BLaER1 treated with 17β-estradiol and CSF1 and Interleukin-3, amounts not matched to agents 10 nM and 100 nM (cell line): ENCODE data around the gene DHX40.

Experiments
- H3K27ac ChIP-seq, 11 experiments: shearing (Covaris generic); formaldehyde crosslinking; 2 replicates each; pipeline ENCODE4 v1.8.1; 2022
- H3K27me3 ChIP-seq, 11 experiments: shearing (Covaris generic); formaldehyde crosslinking; 2 replicates each; pipeline ENCODE4 v1.8.1; 2022
- H3K36me3 ChIP-seq, 11 experiments: shearing (Covaris generic); formaldehyde crosslinking; 2 replicates each; pipeline ENCODE4 v1.8.1; 2022
- H3K4me1 ChIP-seq, 10 experiments: shearing (Covaris generic); formaldehyde crosslinking; 2 replicates each; pipeline ENCODE4 v1.8.1; 2022
- H3K4me2 ChIP-seq, 11 experiments: shearing (Covaris generic); formaldehyde crosslinking; 2 replicates each; pipeline ENCODE4 v1.8.1; 2022
- H3K4me3 ChIP-seq, 10 experiments: shearing (Covaris generic); formaldehyde crosslinking; 2 replicates each; pipeline ENCODE4 v1.8.1; 2022
- H3K9ac ChIP-seq, 11 experiments: shearing (Covaris generic); formaldehyde crosslinking; 2 replicates each; pipeline ENCODE4 v1.8.1; 2022
- H3K9me3 ChIP-seq, 11 experiments: shearing (Covaris generic); formaldehyde crosslinking; replicated peaks in 1 of 11; 2 replicates each; pipeline ENCODE4 v1.8.1; 2022
- H4K20me1 ChIP-seq, 11 experiments: shearing (Covaris generic); formaldehyde crosslinking; 2 replicates each; pipeline ENCODE4 v1.8.1; 2022
- Cebpa-rat ChIP-seq, 11 experiments: shearing (Covaris generic); IDR thresholded peaks; 2 replicates each; pipeline ENCODE4 v1.8.1; 2022

Gene DHX40

DNA sequence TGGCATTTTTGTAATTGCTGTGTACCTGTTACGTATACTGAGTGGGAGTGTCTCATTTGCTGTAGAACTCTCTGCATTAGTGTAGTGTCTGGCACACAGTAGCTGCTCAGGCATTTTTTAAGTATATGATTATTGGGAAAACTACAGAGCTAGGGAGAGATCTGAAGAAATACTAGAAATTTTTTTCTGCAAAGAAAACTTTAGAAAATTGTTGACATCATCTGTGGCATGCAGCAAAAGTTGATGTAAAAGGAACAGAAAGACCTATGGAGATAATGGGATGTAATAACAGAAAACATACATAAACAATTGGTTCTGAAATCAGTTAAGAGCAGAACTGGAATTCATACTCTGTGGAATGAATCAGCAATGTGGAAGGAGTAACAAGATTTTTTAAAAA lies 65.9 kb downstream of the DHX40 start:
- H3K36me3 ChIP-seq = peaks cover 29 to 62% (median 43%) of the 10 kb centered on the region in 11 experiments
- peaks cover 56 to 100% (median 66%) of the 10 kb centered on the region in 10 experiments for H3K4me1 ChIP-seq
- H3K4me2 ChIP-seq = peak overlapping the region in 8 of 11 experiments; percentile 10 to 100 (median 52); a peak in 12 of 22 replicates
- H3K9ac ChIP-seq = peak overlapping the region in 3 of 11 experiments; percentile 14 to 56 (median 49); a peak in 4 of 22 replicates
- H3K27me3 ChIP-seq = no peaks in the 10 kb centered on the region
- TF ChIP-seq Cebpa-rat (IDR thresholded peaks at IDR 0.05) = no peak
- 0 out of 20 replicates have a peak overlapping the region, but pooled peaks of 1 of the 10 experiments have one; percentile 14 for H3K4me3 ChIP-seq
- peaks cover 0 to 30% (median 17%) of the 10 kb centered on the region in 11 experiments; a peak in 15 of 22 replicates for H3K9me3 ChIP-seq
- H3K27ac ChIP-seq = peak overlapping the region in 4 of 11 experiments; percentile 37 to 84 (median 64); a peak in 7 of 22 replicates
- H4K20me1 ChIP-seq = peaks cover 74 to 100% (median 94%) of the 10 kb centered on the region in 11 experiments

DNA sequence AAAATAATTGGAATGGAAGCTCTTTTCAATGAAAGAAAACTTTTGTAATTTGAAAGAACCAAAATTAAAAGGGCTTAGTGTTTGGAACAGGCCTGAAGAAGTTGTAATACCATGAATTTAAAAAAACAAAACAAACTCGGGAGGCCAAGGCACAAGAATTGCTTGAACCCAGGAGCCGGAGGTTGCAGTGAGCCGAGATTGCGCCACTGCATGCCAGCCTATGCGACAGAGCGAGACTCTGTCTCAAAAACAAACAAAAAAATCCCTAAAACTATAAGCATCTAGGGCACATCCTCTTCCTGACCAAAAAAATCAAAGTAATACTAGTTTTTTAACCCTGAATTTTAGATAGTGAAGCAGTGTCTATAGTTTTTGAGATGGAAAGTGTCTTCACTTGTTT lies 67.0 kb downstream of the DHX40 start:
- peaks cover 65 to 99% (median 90%) of the 10 kb centered on the region in 11 experiments for H4K20me1 ChIP-seq
- peak overlapping the region; percentile 31 to 100 (median 57); a peak in 19 of 22 replicates for H3K4me2 ChIP-seq
- H3K4me3 ChIP-seq = no peak overlapping the region
- peak overlapping the region in 3 of 11 experiments; percentile 26 to 83 (median 74); a peak in 5 of 22 replicates for H3K9ac ChIP-seq
- H3K27me3 ChIP-seq = no peaks in the 10 kb centered on the region
- peaks cover 0 to 30% (median 17%) of the 10 kb centered on the region in 11 experiments; a peak in 15 of 22 replicates for H3K9me3 ChIP-seq
- H3K36me3 ChIP-seq = peaks cover 32 to 58% (median 47%) of the 10 kb centered on the region in 11 experiments
- H3K27ac ChIP-seq = peak overlapping the region in 6 of 11 experiments; percentile 13 to 86 (median 74); a peak in 11 of 22 replicates
- H3K4me1 ChIP-seq = peaks cover 44 to 99% (median 56%) of the 10 kb centered on the region in 10 experiments
- TF ChIP-seq Cebpa-rat (IDR thresholded peaks at IDR 0.05) = peak in 3 of 11 experiments; percentile 37 to 51 (median 37); a peak in 3 of 22 replicates

DNA sequence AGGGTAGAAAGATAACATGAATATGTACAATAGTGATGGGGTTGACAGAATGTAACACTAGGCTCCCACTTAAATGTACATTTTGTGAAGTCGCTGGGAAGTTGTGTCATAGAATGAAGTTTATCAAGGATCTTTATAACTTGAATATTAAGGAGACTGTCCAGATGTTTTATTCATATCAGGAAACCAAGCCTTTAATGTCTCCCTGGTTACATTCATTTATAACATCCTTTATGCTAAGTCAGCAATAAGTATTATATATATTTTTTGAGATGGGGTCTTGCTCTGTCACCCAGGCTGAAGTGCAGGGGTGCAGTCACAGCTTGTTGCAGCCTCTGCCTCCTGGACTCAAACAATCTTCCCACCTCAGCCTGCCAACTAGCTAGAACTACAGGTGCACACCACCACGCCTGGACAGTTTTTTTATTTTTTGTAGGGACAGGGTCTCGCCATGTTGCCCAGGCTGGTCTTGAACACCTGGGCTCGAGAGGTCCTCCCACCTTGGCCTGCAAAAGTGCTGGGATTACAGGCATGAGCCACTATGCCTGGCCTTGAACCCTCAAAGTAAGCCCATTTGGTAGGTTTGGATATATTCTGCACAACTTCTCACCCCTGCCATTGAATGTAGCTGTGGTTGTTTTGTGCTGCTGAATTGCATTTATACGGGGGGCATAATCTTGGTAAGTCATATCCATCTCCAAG lies 68.4 kb downstream of the DHX40 start:
- Histone ChIP-seq H3K4me3 (peak overlapping the region in 3 of 10 experiments; percentile 24 to 45 (median 43); a peak in 6 of 20 replicates), H3K36me3 (peaks cover 25 to 50% (median 40%) of the 10 kb centered on the region in 11 experiments), H3K4me1 (peaks cover 50 to 99% (median 57%) of the 10 kb centered on the region in 10 experiments), H3K27ac (peak overlapping the region in 4 of 11 experiments; percentile 72 to 86 (median 80); a peak in 8 of 22 replicates), H3K4me2 (peak overlapping the region; percentile 42 to 100 (median 65)), H3K27me3 (no peaks in the 10 kb centered on the region), H3K9me3 (peaks cover 0 to 23% (median 13%) of the 10 kb centered on the region in 11 experiments; a peak in 15 of 22 replicates), H4K20me1 (peaks cover 61 to 99% (median 90%) of the 10 kb centered on the region in 11 experiments), H3K9ac (peak overlapping the region in 4 of 11 experiments; percentile 53 to 83 (median 69); a peak in 8 of 22 replicates)
- TF ChIP-seq Cebpa-rat (IDR thresholded peaks at IDR 0.05) = no peak

DNA sequence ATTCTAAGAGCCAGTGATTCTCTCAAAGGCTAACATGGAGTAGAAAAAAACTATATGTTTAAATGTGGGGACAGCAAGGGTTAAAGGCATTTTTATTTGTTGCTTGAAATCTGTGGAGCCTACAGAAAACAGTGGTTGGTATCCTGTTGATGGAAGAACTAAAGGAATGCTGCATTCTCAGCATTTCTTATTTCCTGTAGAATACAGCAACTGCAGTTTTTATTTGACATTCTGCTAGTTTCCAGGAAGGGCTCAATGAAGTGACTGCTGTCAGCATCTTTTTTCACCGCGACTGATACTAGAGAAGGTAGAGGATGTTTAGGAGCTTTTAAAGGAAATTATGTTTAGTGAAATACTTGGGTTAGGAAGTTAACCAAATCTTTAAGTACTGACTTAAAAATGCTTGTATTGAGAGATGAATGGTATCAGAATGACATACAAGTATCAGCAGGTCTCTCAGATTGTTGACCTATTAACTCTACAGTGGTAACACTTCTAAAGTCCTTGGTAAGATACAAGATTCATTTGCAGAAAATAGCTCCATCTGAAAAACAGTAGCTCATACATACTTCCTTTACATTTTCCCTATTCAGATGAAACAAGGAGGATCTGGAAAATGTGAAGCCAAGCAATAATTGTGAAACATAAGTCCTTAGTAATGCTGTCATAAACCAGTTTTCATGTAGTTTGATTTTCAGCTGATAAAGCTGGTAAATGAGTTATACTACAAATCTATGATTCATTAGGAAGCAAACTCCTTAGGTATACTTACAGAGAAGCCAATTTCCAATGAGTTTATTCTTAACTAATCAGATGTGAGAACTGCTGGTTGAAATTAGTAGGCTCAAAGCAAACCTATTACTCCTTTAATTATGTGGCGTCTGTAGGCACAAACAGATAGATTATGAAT lies 69.5 kb downstream of the DHX40 start:
- peak overlapping the region in 3 of 10 experiments; percentile 24 to 45 (median 43); a peak in 5 of 20 replicates for H3K4me3 ChIP-seq
- no peaks in the 10 kb centered on the region for H3K27me3 ChIP-seq
- no peak for TF ChIP-seq Cebpa-rat (IDR thresholded peaks at IDR 0.05)
- peaks cover 60 to 99% (median 65%) of the 10 kb centered on the region in 10 experiments for H3K4me1 ChIP-seq
- peak overlapping the region in 4 of 11 experiments; percentile 53 to 83 (median 69); a peak in 8 of 22 replicates for H3K9ac ChIP-seq
- peak overlapping the region; percentile 42 to 100 (median 65); a peak in 19 of 22 replicates for H3K4me2 ChIP-seq
- peaks cover 61 to 100% (median 96%) of the 10 kb centered on the region in 11 experiments for H4K20me1 ChIP-seq
- H3K27ac ChIP-seq = peak overlapping the region in 5 of 11 experiments; percentile 35 to 86 (median 77); a peak in 8 of 22 replicates
- H3K36me3 ChIP-seq = peaks cover 14 to 39% (median 29%) of the 10 kb centered on the region in 11 experiments
- H3K9me3 ChIP-seq = peaks cover 0 to 12% (median 6%) of the 10 kb centered on the region in 11 experiments; a peak in 15 of 22 replicates

DNA sequence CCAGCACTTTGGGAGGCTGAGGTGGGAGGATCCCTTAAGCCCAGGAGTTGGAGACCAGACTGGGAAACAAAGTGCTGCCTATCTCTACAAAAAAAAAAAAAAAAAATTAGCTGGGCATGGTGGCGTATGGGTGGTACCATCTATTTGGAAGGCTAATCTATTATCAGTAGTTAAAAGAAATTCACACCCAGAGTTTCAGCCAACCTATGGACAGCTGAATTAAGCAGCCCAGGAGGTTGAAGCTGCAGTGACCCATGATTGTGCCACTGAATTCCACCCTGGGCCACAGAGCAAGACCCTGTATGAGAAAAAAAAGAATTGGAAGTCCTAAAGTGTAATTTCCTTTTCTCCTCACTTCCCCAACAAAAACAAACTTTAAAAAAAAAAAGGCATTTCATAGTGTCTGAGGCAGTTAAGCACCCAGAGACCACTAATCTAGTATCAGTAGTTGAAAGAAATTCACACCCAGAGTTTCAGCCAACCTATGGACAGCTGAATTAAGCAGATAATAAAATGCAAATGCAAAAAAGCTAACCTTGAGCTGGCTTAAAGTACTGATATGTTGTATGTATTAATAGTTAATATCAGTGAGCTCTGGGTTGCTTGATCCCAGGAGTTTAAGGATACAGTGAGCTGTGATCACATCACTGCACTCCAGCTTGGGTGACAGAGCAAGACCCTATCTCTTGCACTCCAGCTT lies 72.4 kb downstream of the DHX40 start:
- peaks cover 53 to 100% (median 96%) of the 10 kb centered on the region in 11 experiments for H4K20me1 ChIP-seq
- no peak for TF ChIP-seq Cebpa-rat (IDR thresholded peaks at IDR 0.05)
- peaks cover 0 to 25% (median 13%) of the 10 kb centered on the region in 11 experiments; a peak in 16 of 22 replicates for H3K36me3 ChIP-seq
- H3K27me3 ChIP-seq = no peaks in the 10 kb centered on the region
- peak overlapping the region; percentile 47 to 100 (median 86); a peak in 21 of 22 replicates for H3K4me2 ChIP-seq
- no peak overlapping the region for H3K4me3 ChIP-seq
- peak overlapping the region in 4 of 11 experiments; percentile 31 to 42 (median 33); a peak in 5 of 22 replicates for H3K9ac ChIP-seq
- H3K9me3 ChIP-seq = no peaks in the 10 kb centered on the region
- peaks cover 74 to 99% (median 78%) of the 10 kb centered on the region in 10 experiments for H3K4me1 ChIP-seq
- peak overlapping the region in 6 of 11 experiments; percentile 1 to 84 (median 20); a peak in 4 of 22 replicates for H3K27ac ChIP-seq

DNA sequence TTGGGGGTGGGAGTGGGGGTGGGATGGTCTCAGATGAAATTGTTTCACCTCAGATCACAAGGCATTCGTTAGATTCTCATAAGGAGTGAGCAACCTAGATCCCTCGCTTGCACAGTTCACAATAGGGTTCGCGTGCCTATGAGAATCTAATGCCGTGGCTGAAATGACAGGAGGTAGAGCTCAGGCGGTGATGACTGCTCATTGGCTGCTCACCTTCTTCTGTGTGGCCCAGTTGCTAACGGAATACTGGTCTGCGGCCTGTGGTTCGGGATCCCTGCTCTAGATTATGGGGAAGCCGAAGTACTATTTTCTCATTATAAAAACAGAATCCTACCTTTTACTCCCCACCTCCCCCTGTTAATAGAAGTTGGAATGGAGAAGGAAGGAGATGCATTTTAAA lies 73.1 kb downstream of the DHX40 start:
- peaks cover 74 to 99% (median 78%) of the 10 kb centered on the region in 10 experiments for H3K4me1 ChIP-seq

DNA sequence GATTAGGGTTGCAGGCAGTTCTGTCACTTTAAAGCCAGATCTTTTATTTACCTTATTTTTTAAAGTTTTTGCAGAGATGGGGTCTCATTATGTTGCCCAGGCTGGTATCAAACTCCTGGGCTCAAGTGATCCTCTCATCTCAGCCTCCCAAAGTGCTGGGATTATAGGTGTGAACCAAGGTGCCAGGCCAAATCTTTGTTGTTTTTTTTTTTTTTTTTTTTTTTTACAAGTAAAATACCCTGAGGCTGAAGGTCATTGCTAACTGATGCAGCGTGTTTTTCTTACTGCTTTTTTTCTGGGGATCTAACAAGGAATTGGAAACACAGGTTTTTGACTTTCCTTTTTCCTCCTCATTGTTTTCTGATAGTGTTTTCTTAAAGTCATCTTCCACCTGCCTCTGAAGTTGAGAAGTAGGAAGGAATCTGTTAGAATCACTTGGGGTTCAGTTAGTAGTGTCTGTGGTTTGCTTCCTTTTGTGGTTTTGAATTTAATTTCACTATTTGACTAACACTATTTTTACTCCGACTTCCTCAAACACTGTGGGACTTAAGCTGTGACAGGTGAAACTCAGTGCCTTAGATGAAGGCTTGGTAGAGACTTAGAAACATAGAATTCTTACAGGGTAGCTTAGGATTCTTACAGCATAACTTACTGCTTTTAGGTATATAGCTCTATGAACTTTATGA lies 76.5 kb downstream of the DHX40 start:
- Histone ChIP-seq H3K4me2 (peak overlapping the region; percentile 77 to 100 (median 89)), H3K4me3 (peak overlapping the region in 8 of 10 experiments; percentile 12 to 53 (median 28); a peak in 11 of 20 replicates), H3K9me3 (no peaks in the 10 kb centered on the region), H4K20me1 (peaks cover 25 to 99% (median 95%) of the 10 kb centered on the region in 11 experiments), H3K27me3 (no peaks in the 10 kb centered on the region), H3K9ac (peak overlapping the region; percentile 16 to 64 (median 46); a peak in 16 of 22 replicates), H3K27ac (peak overlapping the region; percentile 31 to 59 (median 43); a peak in 14 of 22 replicates), H3K4me1 (peaks cover 62 to 97% (median 87%) of the 10 kb centered on the region in 10 experiments), H3K36me3 (peaks cover 23 to 52% (median 35%) of the 10 kb centered on the region in 11 experiments)
- TF ChIP-seq Cebpa-rat (IDR thresholded peaks at IDR 0.05) = no peak

More for the DNA sequence above, 73.1 kb downstream of the DHX40 start:
- peaks cover 48 to 100% (median 96%) of the 10 kb centered on the region in 11 experiments for H4K20me1 ChIP-seq
- peak overlapping the region; percentile 8 to 100 (median 86); a peak in 20 of 22 replicates for H3K4me2 ChIP-seq
- H3K27ac ChIP-seq = peak overlapping the region in 4 of 11 experiments; percentile 7 to 43 (median 12); a peak in 4 of 22 replicates
- H3K4me3 ChIP-seq = 0 out of 20 replicates have a peak overlapping the region, but pooled peaks of 1 of the 10 experiments have one; percentile 1
- H3K27me3 ChIP-seq = no peaks in the 10 kb centered on the region
- H3K9me3 ChIP-seq = no peaks in the 10 kb centered on the region
- no peak for TF ChIP-seq Cebpa-rat (IDR thresholded peaks at IDR 0.05)
- peak overlapping the region in 3 of 11 experiments; percentile 5 to 46 (median 34); a peak in 3 of 22 replicates for H3K9ac ChIP-seq
- H3K36me3 ChIP-seq = peaks cover 0 to 26% (median 13%) of the 10 kb centered on the region in 11 experiments; a peak in 16 of 22 replicates
